CD4-positive, alpha-beta T cell treated with Interferon gamma for 1 hour (primary cell): ENCODE results near the gene ZNF592.

Experiments used
- DNase-seq: peaks from one replicate; pipeline ENCODE4 v3.0.0-alpha.2; 2020

ZNF592 gene

GRCh38 chr15:84812842-84813241, 64.5 kb downstream of the ZNF592 start:
- no peak for DNase-seq

GRCh38 chr15:84813435-84813834, 65.0 kb downstream of the ZNF592 start:
- DNase-seq, result no peak

DNA sequence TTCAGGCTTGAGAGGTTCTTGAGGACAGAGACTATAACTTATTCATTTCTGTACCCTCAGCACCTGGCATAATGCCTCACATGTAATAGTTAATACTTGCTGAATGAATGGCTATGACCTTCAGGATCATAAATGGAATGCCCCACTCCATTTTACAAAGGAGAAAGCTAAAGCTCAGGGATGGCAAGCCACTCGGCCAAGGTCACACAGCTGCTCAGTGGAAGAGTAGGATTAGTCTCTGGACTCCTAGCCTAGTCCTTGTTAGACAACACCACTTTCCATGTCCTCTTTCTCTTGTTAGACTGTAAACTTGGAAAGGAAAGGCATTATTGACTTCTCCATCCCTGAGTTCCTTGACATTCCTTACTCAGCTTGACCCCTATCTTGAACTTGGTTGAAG, 65.5 kb downstream of the ZNF592 start:
- DNase-seq, result no peak

GRCh38 chr15:84814916-84815315, 66.5 kb downstream of the ZNF592 start:
- no peak for DNase-seq

DNA sequence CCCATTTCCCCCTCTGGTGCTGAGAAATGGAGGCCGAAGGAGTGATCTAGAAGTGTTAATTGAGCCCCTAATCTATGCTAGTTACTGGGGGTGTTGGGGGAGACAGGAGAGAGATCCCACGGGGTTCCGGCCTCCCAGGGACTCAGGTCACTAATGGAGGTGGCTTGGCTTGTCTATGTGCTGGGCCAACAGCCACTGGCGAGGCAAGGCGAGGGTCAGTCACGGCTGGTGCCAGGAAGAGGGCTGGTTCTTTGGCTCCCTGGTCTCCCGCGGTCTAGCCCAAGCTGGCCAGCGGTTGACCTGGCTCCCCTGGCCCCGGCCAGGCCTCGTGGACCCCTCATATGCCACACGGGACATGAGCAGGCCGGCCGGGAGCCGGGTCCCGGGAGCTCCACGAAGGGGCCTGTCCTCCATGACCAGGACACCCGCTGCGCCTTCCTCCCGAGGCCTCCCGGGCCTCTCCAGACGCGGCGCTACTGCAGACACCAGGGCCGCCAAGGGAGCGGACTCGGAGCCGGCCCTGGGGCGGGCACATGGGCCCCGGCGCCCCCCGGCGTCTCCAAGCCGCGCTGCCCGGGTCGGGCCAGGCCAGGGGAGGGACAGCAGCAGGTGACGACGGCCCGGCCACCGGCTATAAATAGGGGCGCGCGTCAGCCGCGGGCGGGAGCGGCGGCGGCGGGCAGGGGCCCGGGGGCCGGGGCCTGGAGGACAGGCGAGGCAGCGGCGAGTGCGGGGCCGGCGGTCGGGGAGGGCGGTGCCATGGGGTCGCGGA, 68.5 kb downstream of the ZNF592 start, which contains the start of gene ALPK3:
Gene ALPK3 (plus strand): TSS at position 663 of the 772 bp plus-strand sequence. CDS start 97 bp downstream, at position 760.
- DNase-seq, result no peak

DNA sequence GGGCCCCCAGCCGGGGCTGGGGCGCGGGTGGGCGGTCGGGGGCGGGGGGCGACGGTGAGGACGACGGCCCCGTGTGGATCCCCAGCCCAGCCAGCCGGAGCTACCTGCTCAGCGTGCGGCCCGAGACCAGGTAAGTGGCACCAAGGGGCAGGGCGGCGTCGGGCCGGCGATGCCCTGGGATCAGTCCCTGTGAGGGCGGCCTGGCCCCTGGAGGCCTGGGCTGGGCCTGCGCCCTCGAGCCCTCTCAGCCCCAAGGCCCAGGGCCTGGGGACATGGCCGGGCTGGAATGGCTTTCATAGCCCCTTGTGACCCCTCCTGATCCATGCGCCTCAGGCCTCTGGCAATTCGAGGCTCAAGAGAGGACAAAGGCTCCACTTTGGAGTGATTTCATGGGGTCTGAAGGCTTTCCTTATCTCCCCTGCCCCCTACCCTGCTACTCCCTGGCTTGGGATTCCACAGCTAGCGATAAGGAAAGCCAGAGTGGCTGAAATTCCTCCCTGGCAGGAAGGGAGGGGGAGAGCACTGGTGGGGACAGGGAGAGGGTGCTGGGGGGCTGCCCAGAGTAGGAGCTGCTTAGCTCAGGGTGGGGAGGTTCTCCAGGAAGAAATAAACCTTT, 69.2 kb downstream of the ZNF592 start:
- DNase-seq, result no peak

- no peak for DNase-seq
Measured at GRCh38 chr15:84818261-84819131, 70.1 kb downstream of the ZNF592 start.

GRCh38 chr15:84819291-84819768, 70.9 kb downstream of the ZNF592 start:
- DNase-seq, result no peak

- DNase-seq, result no peak
Measured at GRCh38 chr15:84819791-84820190, 71.4 kb downstream of the ZNF592 start.

GRCh38 chr15:84821501-84822021, 73.2 kb downstream of the ZNF592 start:
- no peak for DNase-seq

GRCh38 chr15:84822653-84823281, 74.4 kb downstream of the ZNF592 start:
- no peak for DNase-seq

DNA sequence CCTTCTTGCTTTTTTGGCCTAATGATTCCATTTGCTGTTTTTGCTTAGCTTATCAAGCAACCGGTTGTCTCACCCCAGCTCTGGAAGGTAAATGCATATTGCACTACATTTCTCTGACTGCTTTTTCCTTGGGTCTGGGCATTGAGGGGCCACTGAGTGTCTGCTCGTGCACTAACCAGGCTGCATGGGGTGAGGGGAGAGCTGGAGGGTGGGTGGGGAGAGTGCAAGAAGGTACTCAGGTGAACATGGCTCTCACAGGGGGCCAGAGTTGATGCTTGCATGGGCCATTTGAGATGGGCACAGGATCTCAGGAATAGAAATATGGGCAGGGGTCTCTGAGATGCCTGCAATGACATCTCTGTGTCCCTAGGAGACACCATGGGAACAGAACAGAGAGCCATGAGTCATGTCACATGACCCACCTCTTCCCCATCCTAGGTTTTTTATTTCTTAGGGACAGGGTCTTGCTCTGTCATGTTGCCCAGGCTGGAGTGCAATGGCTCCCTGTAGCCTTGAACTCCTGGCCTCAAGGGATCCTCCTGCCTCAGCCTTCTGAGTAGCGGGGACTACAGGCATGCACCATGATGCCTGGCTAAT, 75.0 kb downstream of the ZNF592 start:
- DNase-seq, result no peak

GRCh38 chr15:84824260-84825007, 76.0 kb downstream of the ZNF592 start:
- no peak for DNase-seq

- DNase-seq, result no peak
Measured at GRCh38 chr15:84826369-84826823, 78.0 kb downstream of the ZNF592 start.

GRCh38 chr15:84827246-84827645, 78.9 kb downstream of the ZNF592 start:
- no peak for DNase-seq

DNA sequence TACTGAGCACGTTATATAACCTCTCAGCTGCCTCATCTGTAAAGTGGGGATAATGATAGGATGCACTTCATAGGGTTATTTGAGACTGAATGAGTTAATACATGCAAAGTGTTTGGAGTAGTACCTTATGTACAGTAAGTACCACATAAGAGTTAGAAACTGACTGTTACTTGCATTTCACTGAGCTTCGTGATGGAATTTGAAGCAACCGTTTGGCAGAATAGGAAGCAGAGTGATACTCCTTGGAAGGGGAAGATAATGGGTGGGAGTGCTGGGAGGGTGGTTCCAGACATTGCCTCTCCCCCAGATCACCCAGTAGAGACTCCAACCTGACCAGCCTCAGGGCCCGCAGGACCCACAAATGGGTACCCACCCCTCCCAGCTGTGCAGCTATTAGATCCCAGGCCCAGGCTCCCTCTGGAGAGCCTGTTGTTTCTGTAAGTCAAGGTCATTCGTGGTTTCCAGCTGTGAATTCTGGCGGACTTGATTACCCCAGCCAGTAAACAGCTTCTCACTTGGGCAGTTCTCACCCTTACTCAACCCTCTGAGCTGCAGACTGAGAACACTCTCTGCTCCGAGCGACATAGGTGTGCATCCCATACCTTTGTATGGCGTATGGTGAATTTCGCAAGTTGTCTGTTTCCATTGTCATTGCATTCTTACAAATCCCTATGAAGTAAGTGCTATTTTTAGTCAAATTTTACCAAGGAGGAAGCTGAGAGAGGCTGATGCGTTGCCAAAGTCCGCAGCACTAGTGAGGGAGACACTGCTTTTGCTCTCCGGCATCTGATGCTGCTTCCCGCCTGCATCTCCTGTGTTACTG, 79.9 kb downstream of the ZNF592 start:
- DNase-seq, result no peak

- DNase-seq, result no peak
Measured at GRCh38 chr15:84829428-84829827, 81.0 kb downstream of the ZNF592 start.

GRCh38 chr15:84830036-84830435, 81.6 kb downstream of the ZNF592 start:
- no peak for DNase-seq

DNA sequence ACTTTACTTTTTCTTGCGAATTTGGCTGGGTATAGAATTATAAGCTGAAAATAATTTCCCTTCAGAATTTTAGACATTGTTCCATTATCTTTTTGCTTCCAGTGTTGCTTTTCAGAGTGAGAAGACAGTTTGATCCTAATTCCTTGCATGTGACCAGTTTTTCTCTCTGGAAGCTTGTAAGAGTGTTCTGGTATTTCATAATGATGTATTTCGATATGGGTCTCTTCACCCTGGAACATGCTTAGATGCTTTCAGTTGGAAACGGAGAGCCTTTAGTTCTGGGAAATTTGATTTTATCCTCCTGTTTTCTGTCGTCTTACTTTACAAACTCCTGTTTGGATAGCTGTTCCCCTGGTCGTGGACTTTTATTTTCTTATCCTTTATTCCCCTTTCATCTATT, 82.6 kb downstream of the ZNF592 start:
- no peak for DNase-seq

DNA sequence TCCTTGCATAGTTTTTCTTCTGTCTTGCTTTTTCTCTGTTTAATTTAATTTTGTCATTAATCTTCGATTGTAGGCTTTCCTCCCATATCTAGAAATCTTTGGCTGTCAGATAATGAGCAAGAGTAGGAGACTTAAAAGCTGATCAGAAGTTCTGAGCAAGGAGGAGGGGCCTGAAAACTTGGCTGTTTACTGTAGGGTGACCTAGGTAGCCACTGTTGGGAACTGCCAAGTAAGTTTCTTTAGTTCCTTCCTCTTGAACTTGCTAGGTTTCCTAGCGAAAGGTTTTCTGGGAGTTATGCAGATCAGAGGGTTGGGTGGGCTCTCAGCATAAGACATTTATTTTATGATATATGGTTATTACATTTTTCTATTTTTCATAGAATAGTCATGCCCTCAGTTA, 83.2 kb downstream of the ZNF592 start:
- no peak for DNase-seq
